MM.1S (cell line): Measurements from ENCODE around the gene CENPF.

ENCODE experiments used
- DNase-seq: peaks from one replicate; pipeline ENCODE4 v3.0.0-alpha.2; 2015
- H2AFZ ChIP-seq: fragments of 300-600 bp; sonication (generic); 2 replicates; pipeline ENCODE4 v1.6.0; 2016; ENCODE audit warnings: antibody characterized with exemption, low read length
- H3F3A ChIP-seq: fragments of 300-600 bp; sonication (generic); 2 replicates; pipeline ENCODE4 v1.6.1; 2016; ENCODE audit warnings: mild to moderate bottlenecking, antibody characterized with exemption, low read length, moderate library complexity, mixed read lengths; ENCODE audit not compliant: insufficient read depth
- H3K27ac ChIP-seq: fragments of 300-600 bp; sonication (generic); 2 replicates; pipeline ENCODE4 v1.5.1; 2016; ENCODE audit warnings: mild to moderate bottlenecking, low read length
- H3K27me3 ChIP-seq: fragments of 300-600 bp; sonication (generic); replicated peaks from 2 replicates; pipeline ENCODE4 v1.6.0; 2016; ENCODE audit warnings: low read length; ENCODE audit not compliant: insufficient read depth
- H3K36me3 ChIP-seq: fragments of 300-600 bp; sonication (generic); replicated peaks from 2 replicates; pipeline ENCODE4 v1.6.1; 2016; ENCODE audit warnings: mild to moderate bottlenecking, low read length, mixed read lengths; ENCODE audit not compliant: insufficient read depth
- H3K4me1 ChIP-seq: fragments of 300-600 bp; sonication (generic); 2 replicates; pipeline ENCODE4 v1.6.1; 2016; ENCODE audit warnings: low read length, mixed read lengths
- H3K4me2 ChIP-seq: fragments of 300-600 bp; sonication (generic); 2 replicates; pipeline ENCODE4 v1.6.0; 2016; ENCODE audit warnings: low read depth, low read length
- H3K4me3 ChIP-seq: fragments of 300-600 bp; sonication (generic); 2 replicates; pipeline ENCODE4 v1.5.1; 2016; ENCODE audit warnings: low read length, mixed read lengths
- H3K79me2 ChIP-seq: fragments of 300-600 bp; sonication (generic); 2 replicates; pipeline ENCODE4 v1.6.1; 2016; ENCODE audit warnings: mixed run types, low read length, mixed read lengths
- H3K9ac ChIP-seq: fragments of 300-600 bp; sonication (generic); 2 replicates; pipeline ENCODE4 v1.6.1; 2016; ENCODE audit warnings: low read length, mixed read lengths
- H3K9me2 ChIP-seq: fragments of 300-600 bp; sonication (generic); replicated peaks from 2 replicates; pipeline ENCODE4 v1.6.1; 2016; ENCODE audit warnings: mild to moderate bottlenecking, low read length, mixed read lengths; ENCODE audit not compliant: insufficient read depth
- H3K9me3 ChIP-seq: fragments of 300-600 bp; sonication (generic); replicated peaks from 2 replicates; pipeline ENCODE4 v1.6.1; 2016; ENCODE audit warnings: mild to moderate bottlenecking, low read length, mixed read lengths; ENCODE audit not compliant: insufficient read depth
- H4K20me1 ChIP-seq: fragments of 300-600 bp; sonication (generic); 2 replicates; pipeline ENCODE4 v1.6.1; 2016; ENCODE audit warnings: mild to moderate bottlenecking, low read length, moderate library complexity, mixed read lengths; ENCODE audit not compliant: insufficient read depth
- CTCF ChIP-seq: fragments of 300-600 bp; sonication (generic); IDR thresholded peaks from 2 replicates; pipeline ENCODE4 v1.5.1; 2016; ENCODE audit warnings: antibody characterized with exemption, low read length, mixed read lengths
- EZH2 ChIP-seq: fragments of 300-600 bp; sonication (generic); optimal IDR thresholded peaks from 2 replicates; pipeline ENCODE3; 2017; ENCODE audit warnings: low read depth, mild to moderate bottlenecking, antibody characterized with exemption, low read length, mixed read lengths
- EZH2phosphoT487 ChIP-seq: fragments of 300-600 bp; sonication (generic); IDR thresholded peaks from 2 replicates; pipeline ENCODE4 v1.6.1; 2018; ENCODE audit warnings: antibody characterized with exemption, low read length

The CENPF gene

GRCh38 chr1:214615109-214615508 lies 12.1 kb downstream of the CENPF start:
- TF ChIP-seq EZH2 = no peak
- no peak for TF ChIP-seq EZH2phosphoT487
- TF ChIP-seq CTCF = no peak
- Histone ChIP-seq H3K79me2 (peaks cover 65% of the 10 kb centered on the region), H3K4me2 (no peak overlapping the region), H3K27ac (no peak overlapping the region), H3F3A (no peaks in the 10 kb centered on the region), H3K4me1 (no peaks in the 10 kb centered on the region), H3K9me2 (no peaks in the 10 kb centered on the region), H4K20me1 (no peaks in the 10 kb centered on the region), H3K9me3 (no peaks in the 10 kb centered on the region), H3K4me3 (no peak overlapping the region), H3K36me3 (peaks cover 20% of the 10 kb centered on the region), H3K27me3 (no peaks in the 10 kb centered on the region), H3K9ac (no peak overlapping the region), H2AFZ (no peak overlapping the region)
- DNase-seq = no peak

- DNase-seq = no peak
Observed at GRCh38 chr1:214615871-214616270, 12.9 kb downstream of the CENPF start.

GRCh38 chr1:214617246-214617645 lies 14.3 kb downstream of the CENPF start:
- Histone ChIP-seq H3K9me2 (no peaks in the 10 kb centered on the region), H3K4me1 (no peaks in the 10 kb centered on the region), H3K36me3 (peaks cover 35% of the 10 kb centered on the region), H3K9me3 (no peaks in the 10 kb centered on the region), H3K9ac (no peak overlapping the region), H3K4me2 (no peak overlapping the region), H3F3A (no peaks in the 10 kb centered on the region), H2AFZ (no peak overlapping the region), H3K27ac (no peak overlapping the region), H3K27me3 (no peaks in the 10 kb centered on the region), H3K79me2 (peaks cover 43% of the 10 kb centered on the region), H4K20me1 (no peaks in the 10 kb centered on the region), H3K4me3 (no peak overlapping the region)
- TF ChIP-seq CTCF = no peak
- TF ChIP-seq EZH2 = no peak
- no peak for TF ChIP-seq EZH2phosphoT487
- DNase-seq = no peak

More at GRCh38 chr1:214615871-214616270, 12.9 kb downstream of the CENPF start:
- no peaks in the 10 kb centered on the region for H3K9me2 ChIP-seq
- peaks cover 57% of the 10 kb centered on the region for H3K79me2 ChIP-seq
- no peak overlapping the region for H3K4me2 ChIP-seq
- peaks cover 28% of the 10 kb centered on the region for H3K36me3 ChIP-seq
- H2AFZ ChIP-seq = no peak overlapping the region
- no peaks in the 10 kb centered on the region for H3K9me3 ChIP-seq
- H3K4me3 ChIP-seq = no peak overlapping the region
- H3K27me3 ChIP-seq = no peaks in the 10 kb centered on the region
- TF ChIP-seq EZH2phosphoT487 (no peak), EZH2 (no peak), CTCF (no peak)
- no peak overlapping the region for H3K27ac ChIP-seq
- no peaks in the 10 kb centered on the region for H3F3A ChIP-seq
- H3K9ac ChIP-seq = no peak overlapping the region
- no peaks in the 10 kb centered on the region for H4K20me1 ChIP-seq
- H3K4me1 ChIP-seq = no peaks in the 10 kb centered on the region
